GM23338 (cell line): ENCODE measurements around the gene NBAS. TPM values are rescaled to one million over a fixed set of nuclear protein-coding genes. Genes with fewer than 3 reads are reported as not detected.

ENCODE experiments used
- ATAC-seq: fragments of 200-7000 bp; cut with Tn5 transposase; 3 replicates; pipeline ENCODE4 v1.9.1; 2020
- DNase-seq: peaks from one replicate; pipeline ENCODE4 v3.0.0-alpha.2; 2015; ENCODE audit warnings: low spot score
- H2AFZ ChIP-seq: fragments of 200-600 bp; sonication (generic); 2 replicates; pipeline ENCODE4 v1.8.0; 2016; ENCODE audit warnings: antibody characterized with exemption, mild to moderate bottlenecking, moderate library complexity
- H3F3A ChIP-seq: fragments of 200-600 bp; sonication (generic); replicated peaks from 2 replicates; pipeline ENCODE4 v1.8.0; 2017; ENCODE audit warnings: antibody characterized with exemption, mixed run types, low read depth
- H3K27ac ChIP-seq: fragments of 200-600 bp; sonication (generic); 2 replicates; pipeline ENCODE4 v1.6.1; 2016; ENCODE audit warnings: low read depth
- H3K27me3 ChIP-seq: fragments of 200-600 bp; sonication (generic); 2 replicates; pipeline ENCODE4 v1.8.0; 2016; ENCODE audit warnings: mild to moderate bottlenecking, mixed run types, moderate library complexity; ENCODE audit not compliant: insufficient read depth
- H3K36me3 ChIP-seq: fragments of 200-600 bp; sonication (generic); 2 replicates; pipeline ENCODE4 v1.8.0; 2016; ENCODE audit warnings: mild to moderate bottlenecking; ENCODE audit not compliant: insufficient read depth
- H3K4me1 ChIP-seq: fragments of 200-600 bp; sonication (generic); 2 replicates; pipeline ENCODE4 v1.8.0; 2016; ENCODE audit warnings: mild to moderate bottlenecking, moderate library complexity; ENCODE audit not compliant: insufficient read depth
- H3K4me2 ChIP-seq: fragments of 200-600 bp; sonication (generic); 2 replicates; pipeline ENCODE4 v1.7.1; 2017; ENCODE audit warnings: mixed run types
- H3K4me3 ChIP-seq: fragments of 200-600 bp; sonication (generic); 2 replicates; pipeline ENCODE4 v1.6.1; 2016; ENCODE audit warnings: mixed run types
- H3K79me2 ChIP-seq: fragments of 200-600 bp; sonication (generic); replicated peaks from 2 replicates; pipeline ENCODE4 v1.8.0; 2017; ENCODE audit warnings: mild to moderate bottlenecking; ENCODE audit not compliant: insufficient read depth
- H3K9me2 ChIP-seq: fragments of 200-600 bp; sonication (generic); 2 replicates; pipeline ENCODE4 v1.8.0; 2017; ENCODE audit not compliant: insufficient read depth
- H4K20me1 ChIP-seq: fragments of 200-600 bp; sonication (generic); replicated peaks from 2 replicates; pipeline ENCODE4 v1.8.0; 2017; ENCODE audit warnings: mild to moderate bottlenecking; ENCODE audit not compliant: insufficient read depth
- H3K27ac Mint-ChIP-seq: 2 replicates; pipeline ENCODE4 v1.8.0; 2020; ENCODE audit warnings: inconsistent platforms, mild to moderate bottlenecking, moderate library complexity, mixed read lengths
- H3K27me3 Mint-ChIP-seq: 3 replicates; pipeline ENCODE4 v1.8.0; 2022; ENCODE audit warnings: low read depth, mild to moderate bottlenecking, moderate library complexity, mixed read lengths, inconsistent platforms; ENCODE audit not compliant: insufficient read depth, poor library complexity
- H3K36me3 Mint-ChIP-seq: 3 replicates; pipeline ENCODE4 v1.8.0; 2021; ENCODE audit warnings: low read depth, mild to moderate bottlenecking, inconsistent platforms, moderate library complexity, mixed read lengths
- H3K4me1 Mint-ChIP-seq: 3 replicates; pipeline ENCODE4 v1.8.0; 2020; ENCODE audit warnings: mild to moderate bottlenecking, inconsistent platforms, mixed read lengths
- H3K4me3 Mint-ChIP-seq: 3 replicates; pipeline ENCODE4 v1.8.0; 2021; ENCODE audit warnings: moderate library complexity, mild to moderate bottlenecking, inconsistent platforms, mixed read lengths
- H3K9me3 Mint-ChIP-seq: 3 replicates; pipeline ENCODE4 v1.8.0; 2020; ENCODE audit warnings: moderate library complexity, mild to moderate bottlenecking, inconsistent platforms, mixed read lengths
- CREB1 ChIP-seq: fragments of 250-450 bp; sonication (Bioruptor Pico); IDR thresholded peaks from 2 replicates; pipeline ENCODE4 v1.5.0; 2020; ENCODE audit warnings: low read depth, mild to moderate bottlenecking, moderate library complexity
- EZH2 ChIP-seq: fragments of 200-600 bp; sonication (generic); IDR thresholded peaks from one replicate; pipeline ENCODE4 v1.8.0; 2017; ENCODE audit warnings: antibody characterized with exemption, mild to moderate bottlenecking, low read depth; ENCODE audit not compliant: unreplicated experiment
- EZH2phosphoT487 ChIP-seq: fragments of 200-600 bp; sonication (generic); IDR thresholded peaks from one replicate; pipeline ENCODE4 v1.8.1; 2018; ENCODE audit warnings: antibody characterized with exemption; ENCODE audit not compliant: unreplicated experiment
- STAT1 ChIP-seq: IDR thresholded peaks from one replicate; pipeline ENCODE4 v1.6.1; 2016; ENCODE audit warnings: antibody characterized with exemption; ENCODE audit not compliant: unreplicated experiment
- polyA plus RNA-seq: library from polyadenylated mRNA; unstranded; fragments of >200 nt; fragmentation: Nextera tagmentation; extraction: Ambion mirVana; gene quantifications from 2 replicates; pipeline ENCODE4 v1.2.1, GENCODE V29; 2016
- total RNA-seq: library from RNA; depleted of rRNA; stranded (reverse); fragments of >200 nt; shearing (Covaris generic); gene quantifications from 2 replicates; pipeline ENCODE4 v1.2.3, GENCODE V29; 2014
- TF ChIP-seq, protein P1 (sequence below): fragments of 250-450 bp; sonication (Bioruptor Pico); IDR thresholded peaks from 2 replicates; pipeline ENCODE4 v1.5.0; 2020; ENCODE audit warnings: mild to moderate bottlenecking, moderate library complexity
- TF ChIP-seq, protein P2 (sequence below): IDR thresholded peaks from one replicate; pipeline ENCODE4 v1.6.1; 2018; ENCODE audit warnings: antibody characterized with exemption; ENCODE audit not compliant: unreplicated experiment

NBAS gene
- total and polyA plus RNA-seq, 2 experiments from 2014 or later: 24.8 to 38.9 TPM

DNA sequence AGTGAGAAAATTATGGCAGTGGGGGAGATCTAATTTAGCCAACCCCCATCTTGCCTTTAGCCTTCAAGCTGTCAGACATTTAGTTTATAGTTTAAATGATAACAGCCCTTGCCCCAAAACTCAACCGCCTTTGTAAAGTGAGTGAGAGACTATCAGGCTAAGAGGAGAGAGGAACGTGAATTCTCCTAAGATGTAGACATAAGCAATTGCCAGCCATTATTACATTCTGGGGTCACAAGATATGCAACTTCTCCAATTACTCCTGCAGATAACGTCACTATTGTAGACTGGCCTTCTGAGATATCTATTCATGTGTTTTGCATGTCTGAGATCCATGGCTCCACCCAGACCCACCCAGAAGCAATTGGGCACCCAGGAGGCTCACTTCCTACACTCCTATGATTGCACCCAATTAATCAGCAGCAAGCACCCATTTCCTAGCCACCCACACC lies 307.3 kb downstream of the NBAS start (continued):
- TF ChIP-seq, protein P1, sequence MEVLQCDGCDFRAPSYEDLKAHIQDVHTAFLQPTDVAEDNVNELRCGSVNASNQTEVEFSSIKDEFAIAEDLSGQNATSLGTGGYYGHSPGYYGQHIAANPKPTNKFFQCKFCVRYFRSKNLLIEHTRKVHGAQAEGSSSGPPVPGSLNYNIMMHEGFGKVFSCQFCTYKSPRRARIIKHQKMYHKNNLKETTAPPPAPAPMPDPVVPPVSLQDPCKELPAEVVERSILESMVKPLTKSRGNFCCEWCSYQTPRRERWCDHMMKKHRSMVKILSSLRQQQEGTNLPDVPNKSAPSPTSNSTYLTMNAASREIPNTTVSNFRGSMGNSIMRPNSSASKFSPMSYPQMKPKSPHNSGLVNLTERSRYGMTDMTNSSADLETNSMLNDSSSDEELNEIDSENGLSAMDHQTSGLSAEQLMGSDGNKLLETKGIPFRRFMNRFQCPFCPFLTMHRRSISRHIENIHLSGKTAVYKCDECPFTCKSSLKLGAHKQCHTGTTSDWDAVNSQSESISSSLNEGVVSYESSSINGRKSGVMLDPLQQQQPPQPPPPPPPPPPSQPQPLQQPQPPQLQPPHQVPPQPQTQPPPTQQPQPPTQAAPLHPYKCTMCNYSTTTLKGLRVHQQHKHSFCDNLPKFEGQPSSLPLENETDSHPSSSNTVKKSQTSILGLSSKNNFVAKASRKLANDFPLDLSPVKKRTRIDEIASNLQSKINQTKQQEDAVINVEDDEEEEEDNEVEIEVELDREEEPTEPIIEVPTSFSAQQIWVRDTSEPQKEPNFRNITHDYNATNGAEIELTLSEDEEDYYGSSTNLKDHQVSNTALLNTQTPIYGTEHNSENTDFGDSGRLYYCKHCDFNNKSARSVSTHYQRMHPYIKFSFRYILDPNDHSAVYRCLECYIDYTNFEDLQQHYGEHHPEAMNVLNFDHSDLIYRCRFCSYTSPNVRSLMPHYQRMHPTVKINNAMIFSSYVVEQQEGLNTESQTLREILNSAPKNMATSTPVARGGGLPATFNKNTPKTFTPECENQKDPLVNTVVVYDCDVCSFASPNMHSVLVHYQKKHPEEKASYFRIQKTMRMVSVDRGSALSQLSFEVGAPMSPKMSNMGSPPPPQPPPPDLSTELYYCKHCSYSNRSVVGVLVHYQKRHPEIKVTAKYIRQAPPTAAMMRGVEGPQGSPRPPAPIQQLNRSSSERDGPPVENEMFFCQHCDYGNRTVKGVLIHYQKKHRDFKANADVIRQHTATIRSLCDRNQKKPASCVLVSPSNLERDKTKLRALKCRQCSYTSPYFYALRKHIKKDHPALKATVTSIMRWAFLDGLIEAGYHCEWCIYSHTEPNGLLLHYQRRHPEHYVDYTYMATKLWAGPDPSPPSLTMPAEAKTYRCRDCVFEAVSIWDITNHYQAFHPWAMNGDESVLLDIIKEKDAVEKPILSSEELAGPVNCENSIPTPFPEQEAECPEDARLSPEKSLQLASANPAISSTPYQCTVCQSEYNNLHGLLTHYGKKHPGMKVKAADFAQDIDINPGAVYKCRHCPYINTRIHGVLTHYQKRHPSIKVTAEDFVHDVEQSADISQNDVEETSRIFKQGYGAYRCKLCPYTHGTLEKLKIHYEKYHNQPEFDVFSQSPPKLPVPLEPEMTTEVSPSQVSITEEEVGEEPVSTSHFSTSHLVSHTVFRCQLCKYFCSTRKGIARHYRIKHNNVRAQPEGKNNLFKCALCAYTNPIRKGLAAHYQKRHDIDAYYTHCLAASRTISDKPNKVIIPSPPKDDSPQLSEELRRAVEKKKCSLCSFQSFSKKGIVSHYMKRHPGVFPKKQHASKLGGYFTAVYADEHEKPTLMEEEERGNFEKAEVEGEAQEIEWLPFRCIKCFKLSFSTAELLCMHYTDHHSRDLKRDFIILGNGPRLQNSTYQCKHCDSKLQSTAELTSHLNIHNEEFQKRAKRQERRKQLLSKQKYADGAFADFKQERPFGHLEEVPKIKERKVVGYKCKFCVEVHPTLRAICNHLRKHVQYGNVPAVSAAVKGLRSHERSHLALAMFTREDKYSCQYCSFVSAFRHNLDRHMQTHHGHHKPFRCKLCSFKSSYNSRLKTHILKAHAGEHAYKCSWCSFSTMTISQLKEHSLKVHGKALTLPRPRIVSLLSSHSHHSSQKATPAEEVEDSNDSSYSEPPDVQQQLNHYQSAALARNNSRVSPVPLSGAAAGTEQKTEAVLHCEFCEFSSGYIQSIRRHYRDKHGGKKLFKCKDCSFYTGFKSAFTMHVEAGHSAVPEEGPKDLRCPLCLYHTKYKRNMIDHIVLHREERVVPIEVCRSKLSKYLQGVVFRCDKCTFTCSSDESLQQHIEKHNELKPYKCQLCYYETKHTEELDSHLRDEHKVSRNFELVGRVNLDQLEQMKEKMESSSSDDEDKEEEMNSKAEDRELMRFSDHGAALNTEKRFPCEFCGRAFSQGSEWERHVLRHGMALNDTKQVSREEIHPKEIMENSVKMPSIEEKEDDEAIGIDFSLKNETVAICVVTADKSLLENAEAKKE: no peak

GRCh38 chr2:15253247-15253646 lies 307.9 kb downstream of the NBAS start:
- Histone ChIP-seq H3F3A (no peaks in the 10 kb centered on the region), H3K36me3 (peaks cover 4% of the 10 kb centered on the region; the same call in 1 of the 2 replicates), H3K9me2 (no peaks in the 10 kb centered on the region), H3K27ac (no peak overlapping the region), H3K4me1 (no peaks in the 10 kb centered on the region), H3K79me2 (no peaks in the 10 kb centered on the region), H3K4me2 (no peak overlapping the region), H2AFZ (no peak overlapping the region), H3K4me3 (no peak overlapping the region), H3K27me3 (no peaks in the 10 kb centered on the region), H4K20me1 (no peaks in the 10 kb centered on the region)
- peaks cover 2% of the 10 kb centered on the region for H3K27me3 Mint-ChIP-seq
- H3K9me3 Mint-ChIP-seq: peaks cover 45% of the 10 kb centered on the region
- H3K4me1 Mint-ChIP-seq: no peaks in the 10 kb centered on the region
- DNase-seq (no peak), ATAC-seq (no peak)
- no peak overlapping the region for H3K4me3 Mint-ChIP-seq
- H3K27ac Mint-ChIP-seq: no peak overlapping the region
- peaks cover 59% of the 10 kb centered on the region for H3K36me3 Mint-ChIP-seq
- TF ChIP-seq EZH2 (no peak), CREB1 (no peak), STAT1 (no peak), EZH2phosphoT487 (no peak)
- TF ChIP-seq, protein P1: no peak
- TF ChIP-seq, protein P2, sequence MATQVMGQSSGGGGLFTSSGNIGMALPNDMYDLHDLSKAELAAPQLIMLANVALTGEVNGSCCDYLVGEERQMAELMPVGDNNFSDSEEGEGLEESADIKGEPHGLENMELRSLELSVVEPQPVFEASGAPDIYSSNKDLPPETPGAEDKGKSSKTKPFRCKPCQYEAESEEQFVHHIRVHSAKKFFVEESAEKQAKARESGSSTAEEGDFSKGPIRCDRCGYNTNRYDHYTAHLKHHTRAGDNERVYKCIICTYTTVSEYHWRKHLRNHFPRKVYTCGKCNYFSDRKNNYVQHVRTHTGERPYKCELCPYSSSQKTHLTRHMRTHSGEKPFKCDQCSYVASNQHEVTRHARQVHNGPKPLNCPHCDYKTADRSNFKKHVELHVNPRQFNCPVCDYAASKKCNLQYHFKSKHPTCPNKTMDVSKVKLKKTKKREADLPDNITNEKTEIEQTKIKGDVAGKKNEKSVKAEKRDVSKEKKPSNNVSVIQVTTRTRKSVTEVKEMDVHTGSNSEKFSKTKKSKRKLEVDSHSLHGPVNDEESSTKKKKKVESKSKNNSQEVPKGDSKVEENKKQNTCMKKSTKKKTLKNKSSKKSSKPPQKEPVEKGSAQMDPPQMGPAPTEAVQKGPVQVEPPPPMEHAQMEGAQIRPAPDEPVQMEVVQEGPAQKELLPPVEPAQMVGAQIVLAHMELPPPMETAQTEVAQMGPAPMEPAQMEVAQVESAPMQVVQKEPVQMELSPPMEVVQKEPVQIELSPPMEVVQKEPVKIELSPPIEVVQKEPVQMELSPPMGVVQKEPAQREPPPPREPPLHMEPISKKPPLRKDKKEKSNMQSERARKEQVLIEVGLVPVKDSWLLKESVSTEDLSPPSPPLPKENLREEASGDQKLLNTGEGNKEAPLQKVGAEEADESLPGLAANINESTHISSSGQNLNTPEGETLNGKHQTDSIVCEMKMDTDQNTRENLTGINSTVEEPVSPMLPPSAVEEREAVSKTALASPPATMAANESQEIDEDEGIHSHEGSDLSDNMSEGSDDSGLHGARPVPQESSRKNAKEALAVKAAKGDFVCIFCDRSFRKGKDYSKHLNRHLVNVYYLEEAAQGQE: no peak
